Limb (tissue), 2 donors: Measurements from ENCODE around the gene PIP5KL1.

Experiments used
- DNase-seq, 2 donors: peaks; one replicate each; pipeline ENCODE4 v3.0.0-alpha.2; 2016; ENCODE audit errors: extremely low spot score in 2 of 2

Gene PIP5KL1

GRCh38 chr9:127931092-127931881 is 710 bp upstream of the PIP5KL1 start:
- no peak for DNase-seq

GRCh38 chr9:127929625-127929979 is 975 bp downstream of the PIP5KL1 start:
- no peak for DNase-seq

- DNase-seq, result no peak
Measured at GRCh38 chr9:127928676-127929624, 1.6 kb downstream of the PIP5KL1 start.

- no peak for DNase-seq
Measured at GRCh38 chr9:127927988-127928675, 2.4 kb downstream of the PIP5KL1 start.

GRCh38 chr9:127927201-127927987 is 3.2 kb downstream of the PIP5KL1 start:
- peak in 1 of 2 donors; percentile 63 for DNase-seq

- no peak for DNase-seq
Measured at GRCh38 chr9:127926906-127927200, 3.7 kb downstream of the PIP5KL1 start.

GRCh38 chr9:127925959-127926905 is 4.3 kb downstream of the PIP5KL1 start:
- no peak for DNase-seq

- no peak for DNase-seq
Measured at GRCh38 chr9:127924736-127925444, 5.7 kb downstream of the PIP5KL1 start.

- no peak for DNase-seq
Measured at GRCh38 chr9:127923771-127924170, 6.8 kb downstream of the PIP5KL1 start.

GRCh38 chr9:127923046-127923445 is 7.5 kb downstream of the PIP5KL1 start:
- DNase-seq, result no peak

GRCh38 chr9:127921557-127922120 is 8.9 kb downstream of the PIP5KL1 start:
- peak in 1 of 2 donors; percentile 83 for DNase-seq

GRCh38 chr9:127920794-127921193 is 9.8 kb downstream of the PIP5KL1 start:
- DNase-seq, result no peak

- DNase-seq, result peak in 1 of 2 donors; percentile 33
Measured at GRCh38 chr9:127919253-127919815, 11.2 kb downstream of the PIP5KL1 start.

GRCh38 chr9:127918183-127919107 is 12.1 kb downstream of the PIP5KL1 start:
- peak in 1 of 2 donors; percentile 31 for DNase-seq

- peak in 1 of 2 donors; percentile 30 for DNase-seq
Measured at GRCh38 chr9:127917603-127918002, 13.0 kb downstream of the PIP5KL1 start.

- DNase-seq, result peak; percentile 92 to 98
Measured at GRCh38 chr9:127916720-127917581, 13.6 kb downstream of the PIP5KL1 start, which contains the start of gene ST6GALNAC4. TSS of gene ST6GALNAC4 (minus strand) at chr9:127917041. CDS start at chr9:127916419, 622 bp downstream.
